B cell (primary cell): ENCODE results near the gene HECTD1. TPM values are rescaled to one million over a fixed set of nuclear protein-coding genes. Genes with fewer than 3 reads are reported as not detected.
"Not testable (repeated sequence)": the region's sequence is repeated elsewhere in the genome, so short reads cannot be mapped to it uniquely, and the experiment has no call there.

ENCODE experiments used
- ATAC-seq: fragments of 200-7000 bp; cut with Tn5 transposase; one replicate; pipeline ENCODE4 v1.10.0; 2021; ENCODE audit warnings: low read depth, mild to moderate bottlenecking, moderate number of reproducible peaks, moderate library complexity
- CTCF ChIA-PET: fragments of 350-600 bp; sonication (Branson Sonifier 250); formaldehyde crosslinking; loops from one replicate; lab custom pipeline; 2021; ENCODE audit warnings: antibody characterized with exemption, inconsistent platforms; lab: Charles Lee
- POLR2A ChIA-PET: fragments of 350-600 bp; sonication (Branson Sonifier 250); formaldehyde crosslinking; loops from one replicate; lab custom pipeline; 2021; ENCODE audit warnings: antibody characterized with exemption; lab: Charles Lee
- DNase-seq: peaks from one replicate; pipeline ENCODE4 v3.0.0; 2013
- H2AFZ ChIP-seq: 2 replicates; pipeline ENCODE4 v1.6.1; 2012; ENCODE audit warnings: mild to moderate bottlenecking, low read depth, low read length; ENCODE audit not compliant: insufficient read depth, poor library complexity, severe bottlenecking
- H3K27ac ChIP-seq, 2 donors: 1 replicate in 1 of 2; 2 replicates in 1 of 2; pipeline ENCODE4 v1.5.1; 2012 to 2013; ENCODE audit warnings: low read length in 2 of 2, mild to moderate bottlenecking in 2 of 2, moderate library complexity in 1 of 2
- H3K27me3 ChIP-seq, 4 experiments: fragments of 200-600 bp in 1 of 4; sonication (generic) in 1 of 4; replicated peaks in 1 of 4; 1 replicate in 2 of 4; 2 replicates in 2 of 4; pipeline versions ENCODE4 v1.6.1 to v1.7.0; 2013 to 2016; ENCODE audit warnings: low read length in 3 of 4, mild to moderate bottlenecking in 2 of 4, mixed read lengths in 1 of 4, moderate library complexity in 1 of 4; ENCODE audit not compliant: insufficient read depth in 4 of 4, control insufficient read depth in 3 of 4; ENCODE audit errors: control extremely low read depth in 1 of 4
- H3K36me3 ChIP-seq, 2 experiments: replicated peaks in 1 of 2; 1 replicate in 1 of 2; 2 replicates in 1 of 2; pipeline versions ENCODE4 v1.6.1 to v1.7.1; 2013; ENCODE audit warnings: low read length in 1 of 2; ENCODE audit not compliant: insufficient read depth in 2 of 2, control insufficient read depth in 1 of 2; ENCODE audit errors: control extremely low read depth in 1 of 2, extremely low read depth in 1 of 2
- H3K4me1 ChIP-seq, 2 donors: fragments of 200-600 bp in 1 of 2; sonication (generic) in 1 of 2; 1 replicate in 1 of 2; 2 replicates in 1 of 2; pipeline versions ENCODE4 v1.5.1 to v1.6.1; 2013 to 2017; ENCODE audit warnings: low read length in 2 of 2; ENCODE audit not compliant: control insufficient read depth in 2 of 2, insufficient read depth in 2 of 2
- H3K4me2 ChIP-seq: replicated peaks from 2 replicates; pipeline ENCODE3; 2012; ENCODE audit warnings: mild to moderate bottlenecking, low read depth, low read length; ENCODE audit not compliant: poor library complexity, severe bottlenecking
- H3K4me3 ChIP-seq, 5 experiments: fragments of 200-600 bp in 1 of 5; sonication (generic) in 1 of 5; 1 replicate in 3 of 5; 2 replicates in 2 of 5; pipeline versions ENCODE4 v1.5.1 to v1.7.0; 2011 to 2016; ENCODE audit warnings: low read length in 4 of 5, mild to moderate bottlenecking in 4 of 5, low read depth in 2 of 5, control low read depth in 1 of 5, moderate library complexity in 1 of 5; ENCODE audit not compliant: insufficient read depth in 1 of 5; ENCODE audit errors: control extremely low read depth in 1 of 5, extremely low read depth in 1 of 5
- H3K79me2 ChIP-seq: fragments of 200-600 bp; sonication (generic); one replicate; pipeline ENCODE4 v1.6.0; 2016; ENCODE audit warnings: low read length; ENCODE audit not compliant: control insufficient read depth, insufficient read depth
- H3K9ac ChIP-seq: fragments of 200-600 bp; sonication (generic); 2 replicates; pipeline ENCODE4 v1.6.1; 2017; ENCODE audit warnings: mild to moderate bottlenecking, low read length, moderate library complexity
- H3K9me3 ChIP-seq, 3 donors: one replicate each; pipeline versions ENCODE4 v1.6.1 to v1.7.1; 2013; ENCODE audit warnings: low read length in 2 of 3; ENCODE audit not compliant: control insufficient read depth in 2 of 3, insufficient read depth in 1 of 3; ENCODE audit errors: control extremely low read depth in 1 of 3
- H4K20me1 ChIP-seq: 2 replicates; pipeline ENCODE4 v1.6.0; 2012; ENCODE audit warnings: mild to moderate bottlenecking, low read length; ENCODE audit not compliant: insufficient read depth, control insufficient read depth, poor library complexity, severe bottlenecking
- H3K27ac Mint-ChIP-seq: one replicate; pipeline ENCODE4 v1.8.0; 2021; ENCODE audit warnings: mixed read lengths
- H3K27me3 Mint-ChIP-seq: one replicate; pipeline ENCODE4 v1.8.0; 2021; ENCODE audit warnings: mixed read lengths
- H3K4me1 Mint-ChIP-seq: one replicate; pipeline ENCODE4 v1.8.0; 2021; ENCODE audit warnings: mixed read lengths
- H3K4me3 Mint-ChIP-seq: one replicate; pipeline ENCODE4 v1.8.0; 2021; ENCODE audit warnings: mixed read lengths
- H3K9me3 Mint-ChIP-seq: one replicate; pipeline ENCODE4 v1.8.0; 2022; ENCODE audit warnings: mixed read lengths; ENCODE audit not compliant: insufficient read depth
- EZH2 ChIP-seq: IDR thresholded peaks from 2 replicates; pipeline ENCODE4 v1.6.1; 2012; ENCODE audit warnings: borderline replicate concordance, low read depth, mild to moderate bottlenecking, moderate library complexity, low read length; ENCODE audit not compliant: insufficient read depth, poor library complexity, severe bottlenecking
- WGBS: methylation state at CpG from one replicate; pipeline ENCODE4 v1.1.5; 2013; ENCODE audit warnings: missing lambda C conversion rate; ENCODE audit not compliant: insufficient coverage; 5-methylcytosine and 5-hydroxymethylcytosine counted together
- intact Hi-C: fragments of 100-400 bp; cut with micrococcal nuclease; formaldehyde crosslinking; loops from one replicate; pipeline ENCODE4 v1.10.0; 2022
- polyA plus RNA-seq: library from polyadenylated mRNA; depleted of rRNA; stranded (reverse); fragments of >200 nt; gene quantifications from 2 replicates; pipeline ENCODE4 v1.2.3, GENCODE V29; 2012
- total RNA-seq, 2 donors: library from RNA; stranded (reverse); fragments of 120-200 nt in 1 of 2; gene quantifications; 1 replicate in 1 of 2; 2 replicates in 1 of 2; pipeline versions ENCODE4 v1.2.3 to v1.2.4, GENCODE V29; 2013 to 2022
- TF ChIP-seq, protein P1 (sequence below): fragments of 200-600 bp; IDR thresholded peaks from one replicate; pipeline ENCODE4 v1.8.0; 2022; ENCODE audit warnings: antibody characterized with exemption, mild to moderate bottlenecking

Gene HECTD1
- total and polyA plus RNA-seq, 2 donors (not counting 1 experiment from before 2014, with no cell fraction given) = 63.1 to 184 TPM

DNA sequence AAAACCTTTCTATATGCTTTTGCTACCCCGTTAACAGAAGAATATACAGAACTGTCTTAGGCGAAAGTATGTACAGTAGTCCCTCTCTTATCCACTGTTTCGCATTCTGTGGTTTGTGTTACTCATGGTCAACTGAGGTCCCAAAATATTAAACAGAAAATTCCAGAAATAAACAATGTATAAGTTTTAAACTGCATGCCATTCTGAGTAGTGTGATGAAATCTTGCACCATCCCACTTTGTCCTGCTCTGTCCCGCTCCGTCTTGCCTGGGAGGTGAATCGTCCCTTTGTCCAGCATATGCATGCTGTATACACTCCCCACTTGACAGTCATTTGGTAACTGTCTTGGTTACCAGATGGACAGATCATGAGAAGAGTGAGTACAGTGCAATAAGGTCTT is 111.3 kb downstream of the HECTD1 start:
- TF ChIP-seq EZH2 = no peak
- TF ChIP-seq, protein P1, sequence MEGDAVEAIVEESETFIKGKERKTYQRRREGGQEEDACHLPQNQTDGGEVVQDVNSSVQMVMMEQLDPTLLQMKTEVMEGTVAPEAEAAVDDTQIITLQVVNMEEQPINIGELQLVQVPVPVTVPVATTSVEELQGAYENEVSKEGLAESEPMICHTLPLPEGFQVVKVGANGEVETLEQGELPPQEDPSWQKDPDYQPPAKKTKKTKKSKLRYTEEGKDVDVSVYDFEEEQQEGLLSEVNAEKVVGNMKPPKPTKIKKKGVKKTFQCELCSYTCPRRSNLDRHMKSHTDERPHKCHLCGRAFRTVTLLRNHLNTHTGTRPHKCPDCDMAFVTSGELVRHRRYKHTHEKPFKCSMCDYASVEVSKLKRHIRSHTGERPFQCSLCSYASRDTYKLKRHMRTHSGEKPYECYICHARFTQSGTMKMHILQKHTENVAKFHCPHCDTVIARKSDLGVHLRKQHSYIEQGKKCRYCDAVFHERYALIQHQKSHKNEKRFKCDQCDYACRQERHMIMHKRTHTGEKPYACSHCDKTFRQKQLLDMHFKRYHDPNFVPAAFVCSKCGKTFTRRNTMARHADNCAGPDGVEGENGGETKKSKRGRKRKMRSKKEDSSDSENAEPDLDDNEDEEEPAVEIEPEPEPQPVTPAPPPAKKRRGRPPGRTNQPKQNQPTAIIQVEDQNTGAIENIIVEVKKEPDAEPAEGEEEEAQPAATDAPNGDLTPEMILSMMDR = no peak
- DNase-seq = no peak
- POLR2A ChIA-PET = no interaction called here

DNA sequence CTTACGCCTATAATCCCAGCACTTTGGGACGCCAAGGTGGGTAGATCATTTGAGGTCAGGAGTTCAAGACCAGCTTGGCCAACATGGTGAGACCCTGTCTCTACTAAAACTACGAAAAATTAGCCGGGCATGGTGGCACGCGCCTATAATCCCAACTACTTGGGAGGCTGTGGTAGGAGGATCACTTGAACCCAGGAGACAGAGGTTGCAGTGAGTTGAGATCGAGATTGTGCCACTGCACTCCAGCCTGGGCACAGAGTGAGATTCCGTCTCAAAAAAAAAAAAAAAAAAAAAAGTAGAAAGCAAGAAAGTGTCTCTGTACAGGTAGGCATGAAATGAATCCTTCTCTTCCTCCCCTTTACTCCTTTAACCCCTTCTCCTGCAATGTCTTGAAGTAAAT is 111.8 kb downstream of the HECTD1 start:
- H3K36me3 ChIP-seq = peaks cover 10 to 27% of the 10 kb centered on the region in 2 experiments
- H3K27me3 Mint-ChIP-seq, DNase-seq, H3K4me3 ChIP-seq, H3K9me3 ChIP-seq, H4K20me1 ChIP-seq, H3K9me3 Mint-ChIP-seq, H3K4me1 Mint-ChIP-seq, H3K4me3 Mint-ChIP-seq, H3K27ac Mint-ChIP-seq, H3K27ac ChIP-seq, H3K4me1 ChIP-seq, H3K79me2 ChIP-seq, H3K9ac ChIP-seq, intact Hi-C loops, H2AFZ ChIP-seq, ATAC-seq, CTCF ChIA-PET, POLR2A ChIA-PET, H3K27me3 ChIP-seq, H3K4me2 ChIP-seq: not testable (repeated sequence)
- 100% methylated on average over 5 of the region's 8 CpGs for WGBS

More for the DNA sequence above, 111.3 kb downstream of the HECTD1 start:
- intact Hi-C loops = no loop called here
- Histone ChIP-seq H3K4me3 (no peak overlapping the region), H3K9ac (no peak overlapping the region), H3K27me3 (no peaks in the 10 kb centered on the region), H3K9me3 (no peaks in the 10 kb centered on the region), H3K4me2 (no peak overlapping the region), H3K27ac (no peak overlapping the region), H3K36me3 (peaks cover 10 to 32% of the 10 kb centered on the region in 2 experiments), H3K79me2 (no peaks in the 10 kb centered on the region), H2AFZ (no peak overlapping the region), H3K4me1 (no peaks in the 10 kb centered on the region), H4K20me1 (no peaks in the 10 kb centered on the region)
- CTCF ChIA-PET = no interaction called here
- Mint-ChIP-seq H3K9me3 (no peaks in the 10 kb centered on the region), H3K27me3 (no peaks in the 10 kb centered on the region), H3K4me1 (no peaks in the 10 kb centered on the region), H3K4me3 (no peak overlapping the region), H3K27ac (no peak overlapping the region)
- no CpG with 5 or more reads among the region's 6 CpGs for WGBS
- ATAC-seq = no peak

DNA sequence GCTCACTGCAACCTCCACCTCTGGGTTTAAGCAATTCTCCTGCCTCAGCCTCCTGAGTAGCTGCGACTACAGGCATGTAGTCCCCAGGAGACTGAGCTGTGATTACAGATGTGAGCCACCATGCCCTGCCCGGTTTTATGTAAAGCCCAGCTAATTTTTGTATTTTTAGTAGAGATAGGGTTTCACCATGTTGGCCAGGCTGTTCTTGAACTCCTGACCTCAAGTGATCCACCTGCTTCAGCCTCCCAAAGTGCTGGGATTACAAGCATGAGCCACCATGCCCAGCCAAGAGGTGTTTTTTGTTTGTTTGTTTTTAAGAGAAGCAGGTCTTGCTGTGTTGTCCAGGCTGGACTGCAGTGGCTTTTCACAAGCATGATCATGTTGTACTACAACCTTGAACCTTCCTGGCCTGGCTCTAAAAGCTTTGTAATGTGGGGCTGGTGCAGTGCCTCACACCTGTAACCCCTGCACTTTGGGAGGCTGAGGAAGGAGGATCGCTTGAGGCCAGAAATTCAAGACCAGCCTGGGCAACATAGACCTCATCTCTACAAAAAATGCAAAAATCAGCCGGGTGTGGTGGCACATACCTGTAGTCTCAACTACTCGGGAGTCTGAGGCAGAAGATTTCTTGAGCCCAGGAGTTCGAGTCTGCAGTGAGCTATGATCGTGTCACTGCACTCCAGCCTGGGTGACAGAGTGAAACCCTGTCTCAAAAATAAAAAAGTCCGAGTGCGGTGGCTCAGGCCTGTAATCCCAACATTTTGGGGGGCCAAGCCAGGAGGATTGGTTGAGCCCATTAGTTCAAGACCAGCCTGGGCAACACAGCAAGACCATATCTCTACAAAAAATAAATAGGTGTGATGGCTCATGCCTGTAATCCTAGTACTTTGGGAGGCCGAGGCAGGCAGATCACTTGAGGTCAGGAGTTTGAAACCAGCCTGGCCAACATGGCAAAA is 113.4 kb downstream of the HECTD1 start:
- H3K4me1 ChIP-seq, H3K27ac Mint-ChIP-seq, ATAC-seq, H3K4me2 ChIP-seq, H3K9ac ChIP-seq, H3K9me3 ChIP-seq, H3K4me3 Mint-ChIP-seq, H3K9me3 Mint-ChIP-seq, H4K20me1 ChIP-seq, H3K27ac ChIP-seq, H2AFZ ChIP-seq, H3K27me3 ChIP-seq, H3K4me1 Mint-ChIP-seq, H3K79me2 ChIP-seq, H3K4me3 ChIP-seq, intact Hi-C loops, H3K27me3 Mint-ChIP-seq, DNase-seq: not testable (repeated sequence)
- WGBS = 92% methylated on average over 8 of the region's 10 CpGs
- POLR2A ChIA-PET = interaction anchor here (0.6 kb wide), 1 partner anchor 522 kb away, joined by 4 read pairs; no protein-coding TSS in a partner anchor
- peaks cover 4 to 12% of the 10 kb centered on the region in 2 experiments for H3K36me3 ChIP-seq
- CTCF ChIA-PET = interaction anchor here (1.5 kb wide), 1 partner anchor 11 kb away, joined by 3 read pairs; no protein-coding TSS in a partner anchor
